ENCODE data around the gene ADNP.
A peak's percentile ranks its signal among the peaks of the same experiment; 100 is the strongest.
"Not testable (repeated sequence)": the region's sequence is repeated elsewhere in the genome, so short reads cannot be mapped to it uniquely, and the experiment has no call there.

Gene ADNP

GRCh38 chr20:50931306-50932015 lies at the start of gene ADNP:
ADNP (minus strand) TSS chr20:50931437; CDS start chr20:50903996, 27,441 bp downstream.
- peak; percentile 74 for TF ChIP-seq CTCF (IDR thresholded peaks at IDR 0.05)
- peak; percentile 93 for DNase-seq (ENCODE audit: low spot score)
- Histone ChIP-seq H3K27ac (peak within 1 kb of the TSS; percentile 98 to 100), H3K4me3 (peak within 1 kb of the TSS; percentile 93)

- H3K27ac ChIP-seq: peak overlapping the region in 1 of 2 donors; percentile 3
- no peak for DNase-seq (ENCODE audit: low spot score)
- TF ChIP-seq CTCF (IDR thresholded peaks at IDR 0.05): no peak
These were observed 48.9 kb upstream of the ADNP start for GRCh38 chr20:50980071-50980681.

GRCh38 chr20:50978533-50978932 lies 47.3 kb upstream of the ADNP start:
- H3K27ac ChIP-seq; H3K4me3 ChIP-seq; DNase-seq (ENCODE audit: low spot score): not testable (repeated sequence)

More at GRCh38 chr20:50980071-50980681, 48.9 kb upstream of the ADNP start:
- no peak overlapping the region for H3K4me3 ChIP-seq

- Histone ChIP-seq H3K4me3 (no peak overlapping the region), H3K27ac (no peak overlapping the region)
- no peak for DNase-seq (ENCODE audit: low spot score)
- TF ChIP-seq CTCF (IDR thresholded peaks at IDR 0.05): no peak
These were observed 46.1 kb upstream of the ADNP start for GRCh38 chr20:50977066-50978021.

GRCh38 chr20:50975701-50976330 lies 44.6 kb upstream of the ADNP start:
- no peak for TF ChIP-seq CTCF (IDR thresholded peaks at IDR 0.05)
- H3K4me3 ChIP-seq: no peak overlapping the region
- no peak for DNase-seq (ENCODE audit: low spot score)
- H3K27ac ChIP-seq: no peak overlapping the region

- Histone ChIP-seq H3K4me3 (no peak overlapping the region), H3K27ac (no peak overlapping the region)
- no peak for DNase-seq (ENCODE audit: low spot score)
- TF ChIP-seq CTCF (IDR thresholded peaks at IDR 0.05): no peak
These were observed 38.7 kb upstream of the ADNP start for GRCh38 chr20:50969912-50970311.

- Histone ChIP-seq H3K4me3 (no peak overlapping the region), H3K27ac (no peak overlapping the region)
- TF ChIP-seq CTCF (IDR thresholded peaks at IDR 0.05): no peak
- no peak for DNase-seq (ENCODE audit: low spot score)
These were observed 38.2 kb upstream of the ADNP start for GRCh38 chr20:50969435-50969834.

Measured in coronary artery (tissue), 2 donors.